Measurements from ENCODE around the gene B3GALNT1.

B3GALNT1 gene

GRCh38 chr3:161137260-161137659 is 32.1 kb upstream of the B3GALNT1 start:
- Histone ChIP-seq H4K8ac (ENCODE audit: low read length) (no peak overlapping the region), H3K79me1 (replicated peaks; ENCODE audit: low read length, poor library complexity, severe bottlenecking) (no peaks in the 10 kb centered on the region), H3K9me3 (ENCODE audit: control insufficient read depth, low read length) (no peaks in the 10 kb centered on the region), H2AFZ (ENCODE audit: low read depth, low read length) (no peak overlapping the region), H2BK12ac (ENCODE audit: low read length in 2 of 2) (no peak overlapping the region), H4K91ac (ENCODE audit: low read length) (no peak overlapping the region), H3K4me1 (ENCODE audit: control insufficient read depth, insufficient read depth, low read depth, low read length) (no peaks in the 10 kb centered on the region), H3K27ac (ENCODE audit: low read length, poor library complexity, severe bottlenecking) (no peak overlapping the region), H3K4me2 (ENCODE audit: low read length, poor library complexity, severe bottlenecking) (no peak overlapping the region), H3K4ac (ENCODE audit: low read depth in 1 of 2, low read length in 2 of 2) (no peak overlapping the region), H3K23ac (ENCODE audit: low read length in 2 of 2) (no peak overlapping the region), H2BK15ac (ENCODE audit: low read depth, poor library complexity, severe bottlenecking) (no peak overlapping the region), H2BK120ac (ENCODE audit: low read depth, low read length) (no peak overlapping the region), H3K18ac (ENCODE audit: low read depth in 1 of 2, low read length in 2 of 2) (no peak overlapping the region), H3K14ac (ENCODE audit: low read length in 2 of 2) (no peak overlapping the region), H3K27me3 (ENCODE audit: control insufficient read depth in 1 of 2, insufficient read depth in 1 of 2, low read length in 2 of 2) (no peaks in the 10 kb centered on the region), H3K9ac (ENCODE audit: low read length) (no peak overlapping the region), H2AK5ac (ENCODE audit: low read length, severe bottlenecking) (no peak overlapping the region), H3K36me3 (ENCODE audit: control insufficient read depth in 1 of 2, insufficient read depth in 2 of 2, low read depth in 1 of 2, low read length in 2 of 2) (no peaks in the 10 kb centered on the region), H3K4me3 (ENCODE audit: insufficient read depth in 1 of 2, low read depth in 1 of 2, low read length in 2 of 2) (no peak overlapping the region), H2BK5ac (ENCODE audit: low read depth, low read length, poor library complexity, severe bottlenecking) (no peak overlapping the region)
- no peak for DNase-seq
- WGBS, result 71% methylated on average over 1 of the region's 2 CpGs

- Histone ChIP-seq H2BK5ac (ENCODE audit: low read depth, low read length, poor library complexity, severe bottlenecking) (no peak overlapping the region), H4K91ac (ENCODE audit: low read length) (no peak overlapping the region), H3K27me3 (ENCODE audit: control insufficient read depth in 1 of 2, insufficient read depth in 1 of 2, low read length in 2 of 2) (no peaks in the 10 kb centered on the region), H3K14ac (ENCODE audit: low read length in 2 of 2) (no peak overlapping the region), H3K9me3 (ENCODE audit: control insufficient read depth, low read length) (no peaks in the 10 kb centered on the region), H3K4ac (ENCODE audit: low read depth in 1 of 2, low read length in 2 of 2) (no peak overlapping the region), H3K18ac (ENCODE audit: low read depth in 1 of 2, low read length in 2 of 2) (no peak overlapping the region), H2BK120ac (ENCODE audit: low read depth, low read length) (no peak overlapping the region), H3K36me3 (ENCODE audit: control insufficient read depth in 1 of 2, insufficient read depth in 2 of 2, low read depth in 1 of 2, low read length in 2 of 2) (no peaks in the 10 kb centered on the region), H2BK15ac (ENCODE audit: low read depth, poor library complexity, severe bottlenecking) (no peak overlapping the region), H2BK12ac (ENCODE audit: low read length in 2 of 2) (no peak overlapping the region), H3K23ac (ENCODE audit: low read length in 2 of 2) (no peak overlapping the region), H3K9ac (ENCODE audit: low read length) (no peak overlapping the region), H4K8ac (ENCODE audit: low read length) (no peak overlapping the region), H3K4me1 (ENCODE audit: control insufficient read depth, insufficient read depth, low read depth, low read length) (no peaks in the 10 kb centered on the region), H2AK5ac (ENCODE audit: low read length, severe bottlenecking) (no peak overlapping the region), H3K27ac (ENCODE audit: low read length, poor library complexity, severe bottlenecking) (no peak overlapping the region), H2AFZ (ENCODE audit: low read depth, low read length) (no peak overlapping the region), H3K4me3 (ENCODE audit: insufficient read depth in 1 of 2, low read depth in 1 of 2, low read length in 2 of 2) (no peak overlapping the region), H3K79me1 (replicated peaks; ENCODE audit: low read length, poor library complexity, severe bottlenecking) (no peaks in the 10 kb centered on the region), H3K4me2 (ENCODE audit: low read length, poor library complexity, severe bottlenecking) (no peak overlapping the region)
- DNase-seq, result no peak
- 80% methylated on average over 1 of the region's 1 CpG for WGBS
Measured at GRCh38 chr3:161132391-161132790, 27.2 kb upstream of the B3GALNT1 start.

GRCh38 chr3:161126495-161126894 is 21.3 kb upstream of the B3GALNT1 start:
- Histone ChIP-seq H2BK12ac (ENCODE audit: low read length in 2 of 2) (no peak overlapping the region), H3K27ac (ENCODE audit: low read length, poor library complexity, severe bottlenecking) (no peak overlapping the region), H3K4me1 (ENCODE audit: control insufficient read depth, insufficient read depth, low read depth, low read length) (no peaks in the 10 kb centered on the region), H3K27me3 (ENCODE audit: control insufficient read depth in 1 of 2, insufficient read depth in 1 of 2, low read length in 2 of 2) (no peaks in the 10 kb centered on the region), H2AK5ac (ENCODE audit: low read length, severe bottlenecking) (no peak overlapping the region), H2BK15ac (ENCODE audit: low read depth, poor library complexity, severe bottlenecking) (no peak overlapping the region), H3K36me3 (ENCODE audit: control insufficient read depth in 1 of 2, insufficient read depth in 2 of 2, low read depth in 1 of 2, low read length in 2 of 2) (no peaks in the 10 kb centered on the region), H4K8ac (ENCODE audit: low read length) (no peak overlapping the region), H3K4me3 (ENCODE audit: insufficient read depth in 1 of 2, low read depth in 1 of 2, low read length in 2 of 2) (no peak overlapping the region), H3K4ac (ENCODE audit: low read depth in 1 of 2, low read length in 2 of 2) (no peak overlapping the region), H3K14ac (ENCODE audit: low read length in 2 of 2) (no peak overlapping the region), H3K18ac (ENCODE audit: low read depth in 1 of 2, low read length in 2 of 2) (no peak overlapping the region), H3K23ac (ENCODE audit: low read length in 2 of 2) (no peak overlapping the region), H4K91ac (ENCODE audit: low read length) (no peak overlapping the region), H3K79me1 (replicated peaks; ENCODE audit: low read length, poor library complexity, severe bottlenecking) (no peaks in the 10 kb centered on the region), H3K4me2 (ENCODE audit: low read length, poor library complexity, severe bottlenecking) (no peak overlapping the region), H3K9ac (ENCODE audit: low read length) (no peak overlapping the region), H3K9me3 (ENCODE audit: control insufficient read depth, low read length) (peaks cover 10% of the 10 kb centered on the region), H2BK120ac (ENCODE audit: low read depth, low read length) (no peak overlapping the region), H2AFZ (ENCODE audit: low read depth, low read length) (no peak overlapping the region), H2BK5ac (ENCODE audit: low read depth, low read length, poor library complexity, severe bottlenecking) (no peak overlapping the region)
- no peak for DNase-seq
- 71% methylated on average over 1 of the region's 2 CpGs for WGBS

GRCh38 chr3:161117646-161118045 is 12.5 kb upstream of the B3GALNT1 start:
- WGBS, result 82% methylated on average over 2 of the region's 3 CpGs
- Histone ChIP-seq H3K79me1 (replicated peaks; ENCODE audit: low read length, poor library complexity, severe bottlenecking) (no peaks in the 10 kb centered on the region), H2AK5ac (ENCODE audit: low read length, severe bottlenecking) (no peak overlapping the region), H3K23ac (ENCODE audit: low read length in 2 of 2) (no peak overlapping the region), H3K27me3 (ENCODE audit: control insufficient read depth in 1 of 2, insufficient read depth in 1 of 2, low read length in 2 of 2) (no peaks in the 10 kb centered on the region), H3K36me3 (ENCODE audit: control insufficient read depth in 1 of 2, insufficient read depth in 2 of 2, low read depth in 1 of 2, low read length in 2 of 2) (no peaks in the 10 kb centered on the region), H3K18ac (ENCODE audit: low read depth in 1 of 2, low read length in 2 of 2) (no peak overlapping the region), H3K14ac (ENCODE audit: low read length in 2 of 2) (no peak overlapping the region), H2BK120ac (ENCODE audit: low read depth, low read length) (no peak overlapping the region), H3K4ac (ENCODE audit: low read depth in 1 of 2, low read length in 2 of 2) (no peak overlapping the region), H4K91ac (ENCODE audit: low read length) (no peak overlapping the region), H2AFZ (ENCODE audit: low read depth, low read length) (no peak overlapping the region), H2BK12ac (ENCODE audit: low read length in 2 of 2) (no peak overlapping the region), H2BK5ac (ENCODE audit: low read depth, low read length, poor library complexity, severe bottlenecking) (no peak overlapping the region), H3K9me3 (ENCODE audit: control insufficient read depth, low read length) (peaks cover 27% of the 10 kb centered on the region), H3K4me3 (ENCODE audit: insufficient read depth in 1 of 2, low read depth in 1 of 2, low read length in 2 of 2) (no peak overlapping the region), H2BK15ac (ENCODE audit: low read depth, poor library complexity, severe bottlenecking) (no peak overlapping the region), H3K4me2 (ENCODE audit: low read length, poor library complexity, severe bottlenecking) (no peak overlapping the region), H3K9ac (ENCODE audit: low read length) (no peak overlapping the region), H3K27ac (ENCODE audit: low read length, poor library complexity, severe bottlenecking) (no peak overlapping the region), H3K4me1 (ENCODE audit: control insufficient read depth, insufficient read depth, low read depth, low read length) (no peaks in the 10 kb centered on the region), H4K8ac (ENCODE audit: low read length) (no peak overlapping the region)
- no peak for DNase-seq
